Ishikawa (cell line): Measurements from ENCODE around the gene ZNF771.

Experiments used
- CEBPB ChIP-seq: IDR thresholded peaks from 2 replicates; pipeline ENCODE4 v1.6.1; 2012
- EP300 ChIP-seq: IDR thresholded peaks from 2 replicates; pipeline ENCODE4 v1.6.1; 2012; ENCODE audit warnings: borderline replicate concordance
- RAD21 ChIP-seq: IDR thresholded peaks from 2 replicates; pipeline ENCODE4 v1.6.1; 2012; ENCODE audit warnings: low read depth
- REST ChIP-seq: IDR thresholded peaks from 2 replicates; pipeline ENCODE4 v1.6.1; 2012; ENCODE audit warnings: low read depth, mild to moderate bottlenecking
- TEAD4 ChIP-seq: IDR thresholded peaks from 2 replicates; pipeline ENCODE4 v1.6.1; 2012

GRCh38 chr16:30367349-30368009 is 39.9 kb upstream of the ZNF771 start:
- TF ChIP-seq CEBPB, result no peak
- TF ChIP-seq EP300, result no peak
- no peak for TF ChIP-seq REST
- no peak for TF ChIP-seq RAD21
- TF ChIP-seq TEAD4, result no peak
